ENCODE data around the gene TPP1. TPM values are rescaled to one million over a fixed set of nuclear protein-coding genes. Genes with fewer than 3 reads are reported as not detected.

TPP1 gene
- total and polyA plus RNA-seq, 10 donors, result 54.9 to 306 (median 212) TPM

- DNase-seq, result no peak
- H3K4me3 ChIP-seq, result peak overlapping the region in 1 of 8 donors; percentile 38
- no peak for TF ChIP-seq CTCF (IDR thresholded peaks at IDR 0.05 in 8 of 11, conservative IDR thresholded peaks at IDR 0.05 in 3 of 11)
- no peak for TF ChIP-seq POLR2AphosphoS5 (IDR thresholded peaks at IDR 0.05)
- no peak for TF ChIP-seq POLR2A (IDR thresholded peaks at IDR 0.05)
Observed at GRCh38 chr11:6627762-6628241, 8.6 kb upstream of the TPP1 start.

GRCh38 chr11:6626971-6627761, 7.9 kb upstream of the TPP1 start:
- H3K4me1 ChIP-seq, result peaks cover 12 to 30% (median 24%) of the 10 kb centered on the region in 6 donors
- H3K9me3 ChIP-seq, result no peaks in the 10 kb centered on the region
- WGBS, 5 donors, result 75 to 82% (median 81%) methylated on average over 10 to 19 of the region's 19 CpGs
- peak overlapping the region in 6 of 8 donors; percentile 30 to 64 (median 52) for H3K27ac ChIP-seq
- intact Hi-C loops (cut with DNase I; ENCODE audit: low total_unique reads), result no loop called here
- peak overlapping the region in 1 of 8 donors; percentile 38 for H3K4me3 ChIP-seq
- no peaks in the 10 kb centered on the region for H3K27me3 ChIP-seq (replicated peaks in 1 of 7)
- peak; percentile 78 for DNase-seq
- H3K36me3 ChIP-seq, result peaks cover 0 to 85% (median 39%) of the 10 kb centered on the region in 6 donors
- TF ChIP-seq POLR2A (IDR thresholded peaks at IDR 0.05) (no peak), POLR2AphosphoS5 (IDR thresholded peaks at IDR 0.05) (peak in 1 of 3 donors; percentile 20)

More at GRCh38 chr11:6627762-6628241, 8.6 kb upstream of the TPP1 start:
- intact Hi-C loops (cut with DNase I; ENCODE audit: low total_unique reads), result no loop called here
- peaks cover 0 to 90% (median 45%) of the 10 kb centered on the region in 6 donors for H3K36me3 ChIP-seq
- no peaks in the 10 kb centered on the region for H3K27me3 ChIP-seq (replicated peaks in 1 of 7)
- 35 to 54% (median 42%) methylated on average over 2 of the region's 2 CpGs for WGBS, 5 donors
- peaks cover 12 to 29% (median 25%) of the 10 kb centered on the region in 6 donors for H3K4me1 ChIP-seq
- H3K27ac ChIP-seq, result peak overlapping the region in 6 of 8 donors; percentile 30 to 64 (median 52)
- no peaks in the 10 kb centered on the region for H3K9me3 ChIP-seq

GRCh38 chr11:6625832-6626420, 6.7 kb upstream of the TPP1 start:
- Histone ChIP-seq H3K36me3 (peaks cover 0 to 72% (median 28%) of the 10 kb centered on the region in 6 donors), H3K4me3 (no peak overlapping the region), H3K27me3 (replicated peaks in 1 of 7) (no peaks in the 10 kb centered on the region), H3K9me3 (no peaks in the 10 kb centered on the region), H3K27ac (no peak overlapping the region), H3K4me1 (peaks cover 12 to 43% (median 24%) of the 10 kb centered on the region in 6 donors)
- peak; percentile 65 for DNase-seq
- TF ChIP-seq CTCF (IDR thresholded peaks at IDR 0.05 in 8 of 11, conservative IDR thresholded peaks at IDR 0.05 in 3 of 11) (no peak), POLR2AphosphoS5 (IDR thresholded peaks at IDR 0.05) (peak in 2 of 3 donors; percentile 15 to 56), POLR2A (IDR thresholded peaks at IDR 0.05) (no peak)
- intact Hi-C loops (cut with DNase I; ENCODE audit: low total_unique reads), result no loop called here
- 80 to 89% (median 81%) methylated on average over 12 to 17 of the region's 17 CpGs for whole genome bisulfite sequencing, 5 donors

- intact Hi-C loops (cut with DNase I; ENCODE audit: low total_unique reads), result no loop called here
- 88 to 94% (median 92%) methylated on average over 9 to 12 of the region's 12 CpGs for WGBS, 5 donors
- DNase-seq, result peak; percentile 57
- Histone ChIP-seq H3K27me3 (replicated peaks in 1 of 7) (no peaks in the 10 kb centered on the region), H3K4me3 (no peak overlapping the region), H3K4me1 (peaks cover 12 to 49% (median 24%) of the 10 kb centered on the region in 6 donors), H3K36me3 (peaks cover 0 to 66% (median 22%) of the 10 kb centered on the region in 6 donors), H3K9me3 (no peaks in the 10 kb centered on the region), H3K27ac (no peak overlapping the region)
- no peak for TF ChIP-seq POLR2A (IDR thresholded peaks at IDR 0.05)
- TF ChIP-seq CTCF (IDR thresholded peaks at IDR 0.05 in 8 of 11, conservative IDR thresholded peaks at IDR 0.05 in 3 of 11), result no peak
- TF ChIP-seq POLR2AphosphoS5 (IDR thresholded peaks at IDR 0.05), result no peak
Observed at GRCh38 chr11:6625156-6625831, 6.1 kb upstream of the TPP1 start.
